GM18502 (cell line): ENCODE results near the gene KLHL20.

Source experiments
- ATAC-seq: cut with Tn5 transposase; IDR thresholded peaks from one replicate; pipeline ENCODE4 v1.9.1; 2021; ENCODE audit warnings: mild to moderate bottlenecking; ENCODE audit not compliant: unreplicated experiment, poor library complexity

KLHL20 gene

DNA sequence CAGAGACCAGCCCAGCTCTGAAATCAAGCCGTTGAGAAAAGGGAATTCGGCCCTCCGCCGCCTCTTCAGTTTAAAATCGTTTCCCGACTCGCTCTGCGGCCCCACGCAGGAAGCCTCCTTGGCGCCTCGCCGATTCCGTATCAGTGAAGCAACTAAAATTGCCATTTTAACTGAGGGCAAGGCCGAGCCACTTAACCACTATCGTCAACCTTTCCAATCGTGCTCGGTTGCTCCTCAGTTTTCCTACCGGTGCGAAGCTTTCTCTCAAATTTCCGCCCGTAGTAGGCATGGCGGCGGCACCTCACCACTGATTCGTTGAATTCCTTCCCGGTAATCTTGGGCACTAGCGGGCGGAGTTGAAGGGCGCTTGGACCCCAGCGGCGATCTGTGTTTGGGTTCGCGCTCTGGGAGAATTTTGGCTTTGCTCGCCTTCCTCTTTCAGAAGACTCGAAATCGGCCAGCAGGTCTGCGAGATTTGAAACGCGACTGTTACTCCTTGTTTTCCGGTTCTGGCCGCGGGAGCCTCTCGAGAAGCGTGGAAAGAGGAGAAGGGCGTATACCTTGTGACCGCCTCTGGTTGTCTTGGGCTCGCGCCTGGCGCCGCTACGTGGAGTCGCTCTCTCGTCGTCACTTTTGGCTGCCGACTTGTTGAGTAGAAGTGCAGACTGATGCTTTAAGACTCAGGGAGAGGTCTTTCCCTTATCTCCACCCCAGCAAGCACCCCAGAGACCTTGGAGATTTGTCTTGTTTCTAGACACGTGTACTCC, 109.7 kb downstream of the KLHL20 start, which contains the start of the genes CENPL and DARS2:
Gene CENPL (minus strand): TSS at position 569 of the 767 bp plus-strand sequence. CDS start 13,584 bp downstream, outside the sequence.
Gene DARS2 (plus strand): TSS at position 359 of the 767 bp plus-strand sequence. CDS start 557 bp downstream, outside the sequence.
- ATAC-seq, result peak; percentile 78

GRCh38 chr1:173827611-173828010, 112.8 kb downstream of the KLHL20 start:
- ATAC-seq, result no peak

DNA sequence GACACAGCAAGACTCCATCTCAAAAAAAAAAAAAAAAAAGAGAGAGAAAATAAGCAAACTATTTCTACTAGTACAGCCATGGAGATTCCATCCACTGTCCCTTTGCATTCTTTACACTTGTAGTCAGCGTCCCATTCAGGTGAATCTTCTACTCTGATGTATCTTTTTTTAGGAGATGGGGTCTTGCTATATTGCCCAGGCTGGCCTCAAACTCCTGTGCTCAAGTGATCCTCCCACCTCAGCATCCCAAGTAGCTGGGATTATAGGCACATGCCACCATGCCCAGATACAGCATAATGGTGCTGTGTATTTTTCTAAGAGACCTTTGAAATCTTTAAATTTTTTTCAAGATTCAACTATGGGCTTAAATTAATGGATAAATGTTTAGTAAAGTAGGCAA, 118.0 kb downstream of the KLHL20 start:
- no peak for ATAC-seq
